WTC11 (cell line): Measurements from ENCODE around the gene DUSP22. TPM values are rescaled to one million over a fixed set of nuclear protein-coding genes. Genes with fewer than 3 reads are reported as not detected.

Experiments
- ATAC-seq: fragments of 200-7000 bp; cut with Tn5 transposase; 2 replicates; pipeline ENCODE4 v1.10.0; 2021; ENCODE audit warnings: mild to moderate bottlenecking, moderate library complexity
- CTCF ChIA-PET: fragments of 300-600 bp; sonication (Branson Sonifier 250); formaldehyde crosslinking; loops from one replicate; lab custom pipeline; 2021; ENCODE audit warnings: antibody characterized with exemption; lab: Charles Lee
- POLR2A ChIA-PET: fragments of 350-600 bp; sonication (Branson Sonifier 250); formaldehyde crosslinking; loops from one replicate; lab custom pipeline; 2021; ENCODE audit warnings: antibody characterized with exemption; lab: Charles Lee
- DNase-seq: peaks from one replicate; pipeline ENCODE4 v3.0.0; 2021; ENCODE audit warnings: low spot score
- H3K27ac Mint-ChIP-seq: 2 replicates; pipeline ENCODE4 v1.8.0; 2021; ENCODE audit warnings: mixed read lengths
- H3K27me3 Mint-ChIP-seq: 2 replicates; pipeline ENCODE4 v1.8.0; 2021; ENCODE audit warnings: low read depth, mild to moderate bottlenecking, moderate library complexity, mixed read lengths
- H3K36me3 Mint-ChIP-seq: 2 replicates; pipeline ENCODE4 v1.8.0; 2021; ENCODE audit warnings: mixed read lengths
- H3K4me1 Mint-ChIP-seq: 2 replicates; pipeline ENCODE4 v1.8.0; 2022; ENCODE audit warnings: mixed read lengths
- H3K4me3 Mint-ChIP-seq: 2 replicates; pipeline ENCODE4 v1.8.0; 2021; ENCODE audit warnings: mild to moderate bottlenecking, moderate library complexity, mixed read lengths
- H3K9me3 Mint-ChIP-seq: 2 replicates; pipeline ENCODE4 v1.8.0; 2021; ENCODE audit warnings: mixed read lengths
- E2F4 ChIP-seq: sonication (generic); formaldehyde crosslinking; IDR thresholded peaks from 2 replicates; pipeline ENCODE4 v1.8.1; 2022; ENCODE audit warnings: low read depth, mild to moderate bottlenecking, moderate library complexity, missing genetic modification reagents, borderline replicate concordance
- ERG ChIP-seq: fragments of 250-450 bp; sonication (Bioruptor Pico); IDR thresholded peaks from 2 replicates; pipeline ENCODE4 v1.8.0; 2021; ENCODE audit warnings: mild to moderate bottlenecking
- ESRRA ChIP-seq: sonication (generic); formaldehyde crosslinking; IDR thresholded peaks from 2 replicates; pipeline ENCODE4 v1.8.1; 2022; ENCODE audit warnings: mild to moderate bottlenecking, missing genetic modification reagents, borderline replicate concordance
- GTF2I ChIP-seq: fragments of 250-450 bp; sonication (Bioruptor Pico); conservative IDR thresholded peaks from 2 replicates; pipeline ENCODE4 v1.4.0; 2021; ENCODE audit warnings: mild to moderate bottlenecking
- JAZF1 ChIP-seq: fragments of 250-450 bp; sonication (Bioruptor Pico); IDR thresholded peaks from 2 replicates; pipeline ENCODE4 v1.9.0; 2021; ENCODE audit warnings: moderate library complexity, mild to moderate bottlenecking, inconsistent platforms
- KAT7 ChIP-seq: sonication (generic); formaldehyde crosslinking; IDR thresholded peaks from 2 replicates; pipeline ENCODE4 v1.8.1; 2023; ENCODE audit warnings: missing genetic modification reagents, mild to moderate bottlenecking, borderline replicate concordance
- NFYB ChIP-seq: sonication (generic); formaldehyde crosslinking; conservative IDR thresholded peaks from 2 replicates; pipeline ENCODE4 v1.8.0; 2022; ENCODE audit warnings: low read depth, missing genetic modification reagents
- NR2C2 ChIP-seq: sonication (generic); formaldehyde crosslinking; IDR thresholded peaks from 2 replicates; pipeline ENCODE4 v1.8.0; 2022; ENCODE audit warnings: mild to moderate bottlenecking, missing genetic modification reagents
- PRRX2 ChIP-seq: fragments of 250-450 bp; sonication (Bioruptor Pico); IDR thresholded peaks from 2 replicates; pipeline ENCODE4 v1.8.0; 2021; ENCODE audit warnings: mild to moderate bottlenecking
- RELA ChIP-seq: sonication (generic); formaldehyde crosslinking; IDR thresholded peaks from 2 replicates; pipeline ENCODE4 v1.8.1; 2022; ENCODE audit warnings: missing genetic modification reagents, mild to moderate bottlenecking, borderline replicate concordance
- SMAD4 ChIP-seq: sonication (generic); formaldehyde crosslinking; IDR thresholded peaks from 2 replicates; pipeline ENCODE4 v1.8.0; 2022; ENCODE audit warnings: mild to moderate bottlenecking, missing genetic modification reagents
- TP53 ChIP-seq: sonication (generic); formaldehyde crosslinking; IDR thresholded peaks from 2 replicates; pipeline ENCODE4 v1.8.1; 2023; ENCODE audit warnings: mild to moderate bottlenecking, missing genetic modification reagents
- USF1 ChIP-seq: sonication (generic); formaldehyde crosslinking; IDR thresholded peaks from 2 replicates; pipeline ENCODE4 v1.8.0; 2022; ENCODE audit warnings: mild to moderate bottlenecking, missing genetic modification reagents
- ZBTB21 ChIP-seq: sonication (generic); formaldehyde crosslinking; IDR thresholded peaks from 2 replicates; pipeline ENCODE4 v1.8.1; 2023; ENCODE audit warnings: mild to moderate bottlenecking, missing genetic modification reagents, borderline replicate concordance
- ZNF396 ChIP-seq: fragments of 250-450 bp; sonication (Bioruptor Pico); IDR thresholded peaks from 2 replicates; pipeline ENCODE4 v1.8.0; 2021; ENCODE audit warnings: mild to moderate bottlenecking, moderate library complexity, borderline replicate concordance
- total RNA-seq: library from RNA; stranded (reverse); gene quantifications from 3 replicates; pipeline ENCODE4 v1.2.3, GENCODE V29; 2021
- TF ChIP-seq, protein P1 (sequence below): sonication (generic); formaldehyde crosslinking; IDR thresholded peaks from 2 replicates; pipeline ENCODE4 v1.8.1; 2023; ENCODE audit warnings: mild to moderate bottlenecking, missing genetic modification reagents
- TF ChIP-seq, protein P2 (sequence below): sonication (generic); formaldehyde crosslinking; IDR thresholded peaks from 2 replicates; pipeline ENCODE4 v1.8.0; 2022; ENCODE audit warnings: mild to moderate bottlenecking, missing genetic modification reagents
- TF ChIP-seq, protein P3 (sequence below): sonication (generic); formaldehyde crosslinking; IDR thresholded peaks from 2 replicates; pipeline ENCODE4 v1.8.0; 2022; ENCODE audit warnings: missing genetic modification reagents

Gene DUSP22
- total RNA-seq, 1 experiment from 2014 or later: 38.5 TPM

GRCh38 chr6:294656-295565 lies 2.6 kb downstream of the DUSP22 start:
- no peak overlapping the region for H3K4me3 Mint-ChIP-seq
- peaks cover 49% of the 10 kb centered on the region for H3K9me3 Mint-ChIP-seq
- CTCF ChIA-PET: interaction anchor here (0.7 kb wide), 1 partner anchor 105 kb away, joined by 3 read pairs; no protein-coding TSS in a partner anchor
- DNase-seq (no peak), ATAC-seq (no peak)
- POLR2A ChIA-PET: no interaction called here
- H3K36me3 Mint-ChIP-seq: peaks cover 56% of the 10 kb centered on the region
- peaks cover 19% of the 10 kb centered on the region for H3K27me3 Mint-ChIP-seq
- no peak for TF ChIP-seq PRRX2 (CRISPR knock-in tag)
- no peak for TF ChIP-seq ERG (CRISPR knock-in tag)
- no peak for TF ChIP-seq SMAD4 (CRISPR knock-in tag)
- TF ChIP-seq, protein P1, sequence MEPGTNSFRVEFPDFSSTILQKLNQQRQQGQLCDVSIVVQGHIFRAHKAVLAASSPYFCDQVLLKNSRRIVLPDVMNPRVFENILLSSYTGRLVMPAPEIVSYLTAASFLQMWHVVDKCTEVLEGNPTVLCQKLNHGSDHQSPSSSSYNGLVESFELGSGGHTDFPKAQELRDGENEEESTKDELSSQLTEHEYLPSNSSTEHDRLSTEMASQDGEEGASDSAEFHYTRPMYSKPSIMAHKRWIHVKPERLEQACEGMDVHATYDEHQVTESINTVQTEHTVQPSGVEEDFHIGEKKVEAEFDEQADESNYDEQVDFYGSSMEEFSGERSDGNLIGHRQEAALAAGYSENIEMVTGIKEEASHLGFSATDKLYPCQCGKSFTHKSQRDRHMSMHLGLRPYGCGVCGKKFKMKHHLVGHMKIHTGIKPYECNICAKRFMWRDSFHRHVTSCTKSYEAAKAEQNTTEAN (CRISPR knock-in tag): no peak
- no peak for TF ChIP-seq E2F4 (CRISPR knock-in tag)
- no peak for TF ChIP-seq ZBTB21 (CRISPR knock-in tag)
- TF ChIP-seq GTF2I (CRISPR knock-in tag): no peak
- no peak for TF ChIP-seq NR2C2 (CRISPR knock-in tag)
- TF ChIP-seq, protein P2, sequence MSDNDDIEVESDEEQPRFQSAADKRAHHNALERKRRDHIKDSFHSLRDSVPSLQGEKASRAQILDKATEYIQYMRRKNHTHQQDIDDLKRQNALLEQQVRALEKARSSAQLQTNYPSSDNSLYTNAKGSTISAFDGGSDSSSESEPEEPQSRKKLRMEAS (CRISPR knock-in tag): no peak
- TF ChIP-seq USF1 (CRISPR knock-in tag): no peak
- no peak for TF ChIP-seq ESRRA
- TF ChIP-seq, protein P3, sequence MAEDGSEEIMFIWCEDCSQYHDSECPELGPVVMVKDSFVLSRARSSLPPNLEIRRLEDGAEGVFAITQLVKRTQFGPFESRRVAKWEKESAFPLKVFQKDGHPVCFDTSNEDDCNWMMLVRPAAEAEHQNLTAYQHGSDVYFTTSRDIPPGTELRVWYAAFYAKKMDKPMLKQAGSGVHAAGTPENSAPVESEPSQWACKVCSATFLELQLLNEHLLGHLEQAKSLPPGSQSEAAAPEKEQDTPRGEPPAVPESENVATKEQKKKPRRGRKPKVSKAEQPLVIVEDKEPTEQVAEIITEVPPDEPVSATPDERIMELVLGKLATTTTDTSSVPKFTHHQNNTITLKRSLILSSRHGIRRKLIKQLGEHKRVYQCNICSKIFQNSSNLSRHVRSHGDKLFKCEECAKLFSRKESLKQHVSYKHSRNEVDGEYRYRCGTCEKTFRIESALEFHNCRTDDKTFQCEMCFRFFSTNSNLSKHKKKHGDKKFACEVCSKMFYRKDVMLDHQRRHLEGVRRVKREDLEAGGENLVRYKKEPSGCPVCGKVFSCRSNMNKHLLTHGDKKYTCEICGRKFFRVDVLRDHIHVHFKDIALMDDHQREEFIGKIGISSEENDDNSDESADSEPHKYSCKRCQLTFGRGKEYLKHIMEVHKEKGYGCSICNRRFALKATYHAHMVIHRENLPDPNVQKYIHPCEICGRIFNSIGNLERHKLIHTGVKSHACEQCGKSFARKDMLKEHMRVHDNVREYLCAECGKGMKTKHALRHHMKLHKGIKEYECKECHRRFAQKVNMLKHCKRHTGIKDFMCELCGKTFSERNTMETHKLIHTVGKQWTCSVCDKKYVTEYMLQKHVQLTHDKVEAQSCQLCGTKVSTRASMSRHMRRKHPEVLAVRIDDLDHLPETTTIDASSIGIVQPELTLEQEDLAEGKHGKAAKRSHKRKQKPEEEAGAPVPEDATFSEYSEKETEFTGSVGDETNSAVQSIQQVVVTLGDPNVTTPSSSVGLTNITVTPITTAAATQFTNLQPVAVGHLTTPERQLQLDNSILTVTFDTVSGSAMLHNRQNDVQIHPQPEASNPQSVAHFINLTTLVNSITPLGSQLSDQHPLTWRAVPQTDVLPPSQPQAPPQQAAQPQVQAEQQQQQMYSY (CRISPR knock-in tag): no peak
- no peak for TF ChIP-seq TP53 (CRISPR knock-in tag)
- TF ChIP-seq KAT7: no peak
- no peak for TF ChIP-seq ZNF396 (CRISPR knock-in tag)
- no peak for TF ChIP-seq RELA (CRISPR knock-in tag)
- TF ChIP-seq NFYB (CRISPR knock-in tag): no peak
- TF ChIP-seq JAZF1: no peak
- H3K4me1 Mint-ChIP-seq: peaks cover 15% of the 10 kb centered on the region
- no peak overlapping the region for H3K27ac Mint-ChIP-seq
